RPMI7951 (cell line): ENCODE measurements around the gene NFATC3. TPM values are rescaled to one million over a fixed set of nuclear protein-coding genes. Genes with fewer than 3 reads are reported as not detected.

Experiments
- DNase-seq: peaks from one replicate; pipeline ENCODE4 v3.0.0-alpha.2; 2012; ENCODE audit warnings: low read depth
- total RNA-seq: library from RNA; depleted of rRNA; stranded (reverse); fragments of >200 nt; shearing (Covaris generic); gene quantifications from 2 replicates; pipeline ENCODE4 v1.2.3, GENCODE V29; 2014; rRNA removed

Gene NFATC3
- total RNA-seq, 1 experiment from 2014 or later: 22.5 TPM

DNA sequence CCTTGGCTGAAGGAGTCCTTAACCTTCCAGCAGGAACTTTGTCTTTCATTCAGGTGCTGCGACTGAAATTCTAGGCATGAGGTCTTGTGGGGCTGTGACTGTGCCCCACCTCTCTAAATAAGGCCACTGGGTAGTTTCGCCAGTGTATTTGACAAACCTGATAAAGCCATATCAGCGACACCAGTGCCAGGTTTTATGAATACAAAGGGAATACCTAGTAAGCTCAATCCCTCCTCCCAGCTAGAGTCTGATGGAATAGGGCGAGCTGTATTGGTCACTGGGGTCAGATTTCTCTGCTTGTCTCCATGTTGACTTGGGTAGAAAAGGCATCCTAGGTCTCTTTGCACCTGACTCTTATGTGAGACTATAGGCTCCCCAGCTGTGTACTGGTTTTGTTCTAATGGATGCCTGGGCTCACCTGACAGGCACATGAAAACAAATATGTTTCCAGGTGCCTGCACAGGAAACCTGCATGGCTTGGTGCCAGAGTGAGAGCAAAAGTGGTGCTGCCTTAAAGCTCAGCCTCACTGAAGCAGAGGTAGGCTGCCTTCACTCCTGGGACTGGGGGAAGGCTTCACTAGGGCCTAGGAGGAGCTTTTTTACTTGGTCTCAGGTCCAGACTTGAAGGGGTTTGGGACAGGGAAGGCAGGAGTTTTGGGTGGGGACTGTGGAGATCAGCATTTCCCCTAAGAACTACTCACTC is 187.5 kb downstream of the NFATC3 start:
- DNase-seq: no peak

GRCh38 chr16:68273459-68273858 is 188.3 kb downstream of the NFATC3 start:
- no peak for DNase-seq

DNA sequence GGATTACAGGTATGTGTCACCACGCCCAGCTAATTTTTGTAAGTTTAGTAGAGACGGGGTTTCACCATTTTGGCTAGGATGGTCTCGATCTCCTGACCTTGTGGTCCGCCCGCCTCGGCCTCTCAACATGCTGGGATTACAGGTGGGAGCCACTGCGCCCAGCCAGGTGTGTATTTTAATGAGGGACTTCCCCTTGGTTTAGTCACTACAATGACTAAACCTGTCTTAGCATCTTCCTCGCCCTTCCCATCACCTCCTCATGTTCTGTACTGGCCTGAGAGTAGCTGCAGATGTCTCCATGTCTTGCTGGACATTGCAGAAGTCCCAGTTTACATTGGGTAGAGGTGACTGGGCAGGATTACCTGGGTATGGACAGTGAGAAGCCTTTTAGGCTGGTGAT is 188.7 kb downstream of the NFATC3 start:
- no peak for DNase-seq

DNA sequence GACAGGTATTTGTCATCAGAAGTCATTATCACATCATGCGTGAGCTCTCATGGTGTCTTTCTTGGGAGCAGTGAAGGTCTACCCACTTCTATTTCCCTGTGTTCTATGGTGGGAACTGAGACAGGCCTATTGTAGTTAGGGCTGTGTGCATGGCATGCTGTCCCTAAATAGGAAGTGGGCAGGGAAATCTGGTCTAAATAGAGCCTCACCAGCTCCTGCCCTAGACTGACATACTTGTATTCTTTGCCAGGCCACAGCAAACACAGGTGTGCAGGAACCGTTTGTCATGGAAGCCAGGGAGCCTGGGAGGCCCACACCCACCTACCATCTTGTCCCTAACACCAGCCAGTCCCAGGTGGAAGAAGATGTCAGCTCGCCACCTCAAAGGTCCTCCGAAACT is 189.3 kb downstream of the NFATC3 start:
- no peak for DNase-seq

DNA sequence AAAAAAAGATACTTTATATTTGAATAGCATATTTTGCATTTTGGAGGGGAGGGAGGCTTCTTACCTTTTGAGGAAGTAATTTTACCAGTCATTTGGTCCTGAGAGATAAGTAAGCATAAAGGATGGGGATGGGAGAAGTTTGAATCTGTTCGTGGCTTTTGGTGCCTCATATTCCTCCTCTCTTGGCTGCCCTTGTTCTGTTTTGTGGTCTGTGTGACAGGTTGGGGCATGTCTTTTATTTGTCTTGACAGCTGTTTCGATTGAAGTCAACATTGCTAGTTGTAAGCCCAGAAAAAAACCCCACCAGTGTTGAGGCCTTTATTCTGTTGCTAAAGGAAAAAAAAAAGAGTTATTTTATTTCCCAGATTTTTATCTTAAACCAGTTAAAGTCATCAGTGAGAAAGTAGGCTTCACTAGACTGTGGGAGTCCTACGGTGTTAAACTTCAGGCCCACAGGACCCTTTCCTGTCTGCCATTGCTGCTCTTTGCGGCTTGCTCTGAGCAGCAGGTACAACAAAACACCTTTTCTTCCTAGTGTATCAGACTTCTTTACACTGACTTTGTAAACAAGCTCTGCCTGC is 190.5 kb downstream of the NFATC3 start:
- DNase-seq: no peak

- DNase-seq: no peak
These were observed 191.1 kb downstream of the NFATC3 start for GRCh38 chr16:68276223-68276622.

Other genes starting within 250 kb of the NFATC3 start
- gene THAP11, start 243.1 kb upstream of the NFATC3 start, total RNA-seq: 36.2 and 41.8 TPM in 2 replicates
- gene NUTF2, start 238.4 kb upstream of the NFATC3 start, total RNA-seq: 392 and 459 TPM in 2 replicates
- gene CENPT, start 237.7 kb upstream of the NFATC3 start, total RNA-seq: 28.5 and 31.2 TPM in 2 replicates
- gene EDC4, start 212.3 kb upstream of the NFATC3 start, total RNA-seq: 39.7 and 42.4 TPM in 2 replicates
- gene NRN1L, start 200.5 kb upstream of the NFATC3 start, total RNA-seq: 1.3 TPM in 1 of 2 replicates, not detected in the other
- gene PSKH1, start 192.1 kb upstream of the NFATC3 start, total RNA-seq: 4.7 and 5.5 TPM in 2 replicates
- gene CTRL, start 153.5 kb upstream of the NFATC3 start, total RNA-seq: 0.24 and 0.98 TPM in 2 replicates
- 75.7 and 107 TPM in 2 replicates for gene PSMB10, start 148.5 kb upstream of the NFATC3 start, total RNA-seq
- 3.1 and 6.0 TPM in 2 replicates for gene LCAT, start 141.2 kb upstream of the NFATC3 start, total RNA-seq
- gene SLC12A4, start 116.7 kb upstream of the NFATC3 start, total RNA-seq: 23.6 and 37.0 TPM in 2 replicates
- not detected in 2 replicates for gene DPEP3, start 104.9 kb upstream of the NFATC3 start, total RNA-seq
- not detected in 2 replicates for gene DPEP2, start 85.9 kb upstream of the NFATC3 start, total RNA-seq
- not detected in 2 replicates for gene DPEP2NB, start 69.5 kb upstream of the NFATC3 start, total RNA-seq
- 6.6 and 9.3 TPM in 2 replicates for gene DDX28, start 62.1 kb upstream of the NFATC3 start, total RNA-seq
- gene DUS2, start 62.1 kb upstream of the NFATC3 start, total RNA-seq: 18.7 and 18.9 TPM in 2 replicates
- 0.24 TPM in 1 of 2 replicates, not detected in the other for gene ESRP2, start 150.8 kb downstream of the NFATC3 start, total RNA-seq
- gene PLA2G15, start 160.0 kb downstream of the NFATC3 start, total RNA-seq: 23.0 and 24.4 TPM in 2 replicates
- 22.6 and 23.9 TPM in 2 replicates for gene SLC7A6, start 179.2 kb downstream of the NFATC3 start, total RNA-seq
- gene SLC7A6OS, start 225.6 kb downstream of the NFATC3 start, total RNA-seq: 15.1 and 17.9 TPM in 2 replicates
- gene PRMT7, start 225.6 kb downstream of the NFATC3 start, total RNA-seq: 23.3 and 30.8 TPM in 2 replicates